PFSK-1 (cell line): Measurements from ENCODE around the gene FAM174C.

Source experiments
- FOXP2 ChIP-seq: optimal IDR thresholded peaks from 2 replicates; pipeline ENCODE3; 2011; ENCODE audit warnings: borderline replicate concordance, control low read depth, inconsistent platforms; ENCODE audit not compliant: insufficient read depth; ENCODE audit errors: extremely low read length, extremely low read depth
- POLR2AphosphoS5 ChIP-seq: IDR thresholded peaks from 2 replicates; pipeline ENCODE4 v1.6.1; 2012; ENCODE audit warnings: low read depth, mild to moderate bottlenecking, control low read depth, low read length, moderate library complexity
- SIN3A ChIP-seq: IDR thresholded peaks from 2 replicates; pipeline ENCODE4 v1.6.1; 2012; ENCODE audit warnings: mild to moderate bottlenecking, low read length, moderate library complexity, borderline replicate concordance; ENCODE audit not compliant: insufficient read depth
- TAF1 ChIP-seq: IDR thresholded peaks from 2 replicates; pipeline ENCODE4 v1.6.1; 2012; ENCODE audit warnings: low read length, control low read depth, borderline replicate concordance; ENCODE audit not compliant: insufficient read depth
- TF ChIP-seq, protein P1 (sequence below), 2 experiments: IDR thresholded peaks; 2 replicates each; pipeline versions ENCODE4 v1.6.1 to v1.8.0; 2011 to 2012; ENCODE audit warnings: low read depth in 2 of 2, low read length in 2 of 2, control low read depth in 1 of 2, inconsistent platforms in 1 of 2, mild to moderate bottlenecking in 1 of 2, moderate library complexity in 1 of 2; ENCODE audit not compliant: insufficient read depth in 1 of 2

The FAM174C gene

DNA sequence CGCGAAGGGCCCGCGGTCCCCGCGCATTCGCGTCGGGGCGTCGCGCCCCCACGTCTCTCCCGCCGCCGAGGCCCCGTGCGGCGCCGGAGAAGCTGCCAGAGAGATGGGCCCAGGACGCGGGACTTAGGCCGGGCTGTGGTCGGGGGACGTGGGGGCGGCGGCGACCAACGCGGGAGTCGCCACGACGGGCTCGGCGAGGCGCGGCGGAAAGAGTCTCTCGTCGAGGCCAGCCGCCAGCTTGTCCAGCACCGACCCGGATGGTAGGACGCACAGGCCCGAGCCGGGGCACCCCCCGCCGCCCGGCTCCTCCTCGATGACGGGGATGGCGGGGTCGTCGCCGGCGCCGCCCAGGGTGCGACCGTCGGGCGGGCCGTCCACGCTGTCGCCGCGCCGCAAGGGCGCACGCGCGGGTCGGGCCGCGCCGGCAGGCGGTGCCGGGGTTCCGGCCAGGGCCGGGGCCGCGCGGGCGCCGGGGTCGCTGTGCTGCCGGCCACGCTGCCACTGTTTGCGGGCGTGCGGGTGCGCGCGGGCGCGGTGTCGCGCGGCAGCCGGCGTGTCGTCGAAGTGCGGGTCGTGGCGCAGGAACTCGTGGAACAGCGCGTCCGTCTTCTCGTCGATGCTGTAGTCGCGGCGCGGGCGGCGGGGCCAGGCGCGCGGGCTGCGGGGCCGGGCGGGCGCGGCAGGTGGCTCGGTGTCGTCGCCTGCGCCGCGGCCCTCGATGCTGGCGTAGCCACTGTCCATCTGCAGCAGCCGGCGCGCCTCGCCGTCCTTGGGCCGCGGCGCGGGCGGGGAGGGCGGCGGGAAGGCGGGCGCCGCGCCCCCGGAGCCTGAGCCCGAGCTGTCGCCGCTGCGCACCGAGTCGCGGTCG, 46.0 kb upstream of the FAM174C start:
- TF ChIP-seq POLR2AphosphoS5 = no peak
- TF ChIP-seq, protein P1, sequence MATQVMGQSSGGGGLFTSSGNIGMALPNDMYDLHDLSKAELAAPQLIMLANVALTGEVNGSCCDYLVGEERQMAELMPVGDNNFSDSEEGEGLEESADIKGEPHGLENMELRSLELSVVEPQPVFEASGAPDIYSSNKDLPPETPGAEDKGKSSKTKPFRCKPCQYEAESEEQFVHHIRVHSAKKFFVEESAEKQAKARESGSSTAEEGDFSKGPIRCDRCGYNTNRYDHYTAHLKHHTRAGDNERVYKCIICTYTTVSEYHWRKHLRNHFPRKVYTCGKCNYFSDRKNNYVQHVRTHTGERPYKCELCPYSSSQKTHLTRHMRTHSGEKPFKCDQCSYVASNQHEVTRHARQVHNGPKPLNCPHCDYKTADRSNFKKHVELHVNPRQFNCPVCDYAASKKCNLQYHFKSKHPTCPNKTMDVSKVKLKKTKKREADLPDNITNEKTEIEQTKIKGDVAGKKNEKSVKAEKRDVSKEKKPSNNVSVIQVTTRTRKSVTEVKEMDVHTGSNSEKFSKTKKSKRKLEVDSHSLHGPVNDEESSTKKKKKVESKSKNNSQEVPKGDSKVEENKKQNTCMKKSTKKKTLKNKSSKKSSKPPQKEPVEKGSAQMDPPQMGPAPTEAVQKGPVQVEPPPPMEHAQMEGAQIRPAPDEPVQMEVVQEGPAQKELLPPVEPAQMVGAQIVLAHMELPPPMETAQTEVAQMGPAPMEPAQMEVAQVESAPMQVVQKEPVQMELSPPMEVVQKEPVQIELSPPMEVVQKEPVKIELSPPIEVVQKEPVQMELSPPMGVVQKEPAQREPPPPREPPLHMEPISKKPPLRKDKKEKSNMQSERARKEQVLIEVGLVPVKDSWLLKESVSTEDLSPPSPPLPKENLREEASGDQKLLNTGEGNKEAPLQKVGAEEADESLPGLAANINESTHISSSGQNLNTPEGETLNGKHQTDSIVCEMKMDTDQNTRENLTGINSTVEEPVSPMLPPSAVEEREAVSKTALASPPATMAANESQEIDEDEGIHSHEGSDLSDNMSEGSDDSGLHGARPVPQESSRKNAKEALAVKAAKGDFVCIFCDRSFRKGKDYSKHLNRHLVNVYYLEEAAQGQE (IDR thresholded peaks at IDR 0.05; ENCODE audit: insufficient read depth in 1 of 2, low read depth in 2 of 2, low read length in 2 of 2) = no peak
- TF ChIP-seq SIN3A = no peak
- TF ChIP-seq TAF1 = no peak
- TF ChIP-seq FOXP2 = no peak

DNA sequence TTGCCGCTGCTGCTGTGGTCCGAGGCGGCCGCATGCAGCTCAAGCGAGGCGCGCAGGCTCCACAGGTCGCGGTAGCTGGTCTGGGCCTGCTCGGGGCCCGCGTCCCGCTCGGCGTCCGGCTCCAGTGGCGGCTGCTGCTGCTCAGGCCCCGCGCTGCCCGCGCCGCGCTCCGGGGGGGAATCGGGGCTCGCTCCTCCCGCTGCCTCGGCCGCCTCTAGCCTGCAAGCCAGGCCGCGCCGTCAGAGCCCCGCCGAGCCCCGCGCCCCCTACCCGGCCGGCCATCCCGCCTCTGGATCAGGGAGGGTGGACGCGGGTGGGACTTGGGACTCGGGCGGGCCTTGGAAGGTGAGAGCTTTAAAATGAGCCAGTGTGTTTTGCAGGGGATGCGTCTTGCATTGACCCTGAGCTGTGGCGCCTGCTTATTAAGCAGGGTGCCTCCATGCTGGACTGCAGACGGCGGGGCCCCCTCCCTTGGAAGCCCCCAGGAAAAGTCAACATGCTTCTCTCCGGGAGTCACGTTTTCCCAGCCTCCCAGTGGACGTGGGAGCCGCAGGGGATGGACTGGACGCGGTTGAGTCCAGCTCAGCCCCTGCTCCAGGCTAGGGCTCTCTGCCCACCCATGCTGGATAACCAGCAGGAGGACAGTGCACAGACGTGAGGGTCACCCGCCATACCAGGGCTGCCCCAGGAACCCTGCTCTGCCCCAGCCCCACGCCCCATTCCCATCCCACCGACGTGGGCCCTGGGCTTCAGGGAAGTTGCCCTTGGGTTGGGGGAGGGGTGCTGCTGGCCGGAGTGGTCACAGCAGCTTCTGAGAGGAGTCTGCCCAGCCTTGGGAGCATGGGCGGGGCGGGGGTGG, 45.2 kb upstream of the FAM174C start:
- TF ChIP-seq POLR2AphosphoS5 (no peak), TAF1 (no peak), SIN3A (no peak), FOXP2 (no peak)
- TF ChIP-seq, protein P1 (IDR thresholded peaks at IDR 0.05; ENCODE audit: insufficient read depth in 1 of 2, low read depth in 2 of 2, low read length in 2 of 2) = no peak

DNA sequence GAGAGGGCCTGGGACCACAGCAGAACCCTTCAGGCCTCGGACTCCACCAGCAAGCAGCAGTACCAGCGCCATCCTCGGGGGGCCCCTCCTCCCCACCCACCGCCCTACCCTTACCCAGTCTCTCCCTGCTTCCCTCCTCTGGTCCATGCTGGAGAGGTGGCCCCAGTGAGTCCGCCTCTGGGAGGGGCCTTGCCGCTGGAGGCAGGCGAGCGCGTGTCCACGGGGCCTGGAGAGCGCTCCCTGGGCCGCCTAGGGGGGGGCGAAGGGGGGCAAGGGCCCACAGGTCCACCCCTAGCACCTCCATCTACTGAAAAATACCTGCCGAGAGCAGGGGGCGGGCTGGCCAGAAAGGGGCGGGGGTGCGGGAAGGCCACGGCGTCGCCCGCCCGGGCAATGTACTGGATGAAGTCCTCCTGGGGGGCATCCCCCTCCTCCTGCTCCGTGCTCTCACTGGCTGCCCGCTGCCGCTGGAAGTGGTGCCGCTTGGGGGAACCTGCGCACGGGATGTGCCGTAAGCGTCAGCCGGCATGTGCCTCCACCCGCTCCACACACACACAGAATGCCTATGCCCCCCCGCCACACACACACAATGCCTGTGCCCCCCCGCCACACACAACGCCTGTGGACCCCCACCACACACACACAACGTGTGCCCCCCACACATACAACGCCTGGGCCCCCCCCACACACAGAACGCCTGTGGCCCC, 44.4 kb upstream of the FAM174C start:
- TF ChIP-seq FOXP2 = no peak
- TF ChIP-seq POLR2AphosphoS5 = no peak
- TF ChIP-seq, protein P1 (IDR thresholded peaks at IDR 0.05; ENCODE audit: insufficient read depth in 1 of 2, low read depth in 2 of 2, low read length in 2 of 2) = no peak
- no peak for TF ChIP-seq SIN3A
- no peak for TF ChIP-seq TAF1

DNA sequence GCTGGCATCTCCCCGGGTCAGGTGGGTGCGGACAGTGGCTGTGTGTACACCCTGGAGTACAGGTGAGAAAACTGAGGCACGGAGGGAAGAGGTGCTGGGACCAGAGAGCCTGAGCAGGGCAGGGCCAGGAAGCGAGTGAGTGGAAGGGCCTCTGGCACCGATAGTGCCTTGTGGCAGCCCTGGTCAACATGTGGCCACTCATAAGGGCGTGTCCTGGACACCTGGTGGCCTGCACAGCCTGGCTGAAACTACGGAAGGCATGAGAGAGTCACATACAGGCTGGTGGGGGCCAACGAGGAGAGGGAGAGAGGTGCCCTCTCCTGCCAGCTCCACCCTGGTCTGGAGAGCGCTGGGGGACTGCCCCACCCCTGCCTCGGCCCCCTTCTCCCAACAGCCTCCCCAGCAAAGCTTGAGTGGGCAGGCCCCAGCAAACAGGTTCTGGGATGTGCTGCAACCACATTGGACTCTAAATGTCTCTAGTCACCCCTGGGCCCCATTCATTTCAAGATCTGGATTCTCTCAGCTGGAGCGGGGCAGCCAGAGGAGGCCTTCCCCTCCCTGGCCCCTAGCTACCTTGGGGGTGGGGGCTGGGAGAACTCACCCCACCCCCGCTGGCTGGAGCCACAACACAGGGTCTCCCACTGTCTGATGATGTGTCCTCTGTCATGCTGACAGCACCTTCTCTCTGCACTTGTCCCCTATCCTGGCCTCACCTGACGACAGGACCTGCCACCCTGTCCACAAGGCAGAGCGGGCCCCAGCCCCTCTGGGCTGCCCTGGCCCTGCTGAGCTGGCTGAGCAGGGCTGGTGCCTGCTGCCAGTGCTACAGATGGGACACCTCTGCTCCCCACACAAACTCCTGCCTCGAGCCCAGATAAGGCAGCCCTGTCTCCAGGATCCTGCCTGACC, 43.3 kb upstream of the FAM174C start:
- TF ChIP-seq POLR2AphosphoS5 (no peak), FOXP2 (no peak), TAF1 (no peak), SIN3A (no peak)
- TF ChIP-seq, protein P1 (IDR thresholded peaks at IDR 0.05; ENCODE audit: insufficient read depth in 1 of 2, low read depth in 2 of 2, low read length in 2 of 2) = no peak
